HG02678 (cell line): Measurements from ENCODE around the gene FBXO24.

Experiments
- ATAC-seq: cut with Tn5 transposase; IDR thresholded peaks from one replicate; pipeline ENCODE4 v1.9.1; 2021; ENCODE audit warnings: mild to moderate bottlenecking, moderate library complexity; ENCODE audit not compliant: unreplicated experiment

FBXO24 gene

GRCh38 chr7:100573691-100574361 is 12.3 kb upstream of the FBXO24 start, which contains the start of gene SAP25:
Gene SAP25, minus strand, starts transcription at chr7:100573900. Its CDS starts 158 bp downstream, at chr7:100573742.
- ATAC-seq: no peak

DNA sequence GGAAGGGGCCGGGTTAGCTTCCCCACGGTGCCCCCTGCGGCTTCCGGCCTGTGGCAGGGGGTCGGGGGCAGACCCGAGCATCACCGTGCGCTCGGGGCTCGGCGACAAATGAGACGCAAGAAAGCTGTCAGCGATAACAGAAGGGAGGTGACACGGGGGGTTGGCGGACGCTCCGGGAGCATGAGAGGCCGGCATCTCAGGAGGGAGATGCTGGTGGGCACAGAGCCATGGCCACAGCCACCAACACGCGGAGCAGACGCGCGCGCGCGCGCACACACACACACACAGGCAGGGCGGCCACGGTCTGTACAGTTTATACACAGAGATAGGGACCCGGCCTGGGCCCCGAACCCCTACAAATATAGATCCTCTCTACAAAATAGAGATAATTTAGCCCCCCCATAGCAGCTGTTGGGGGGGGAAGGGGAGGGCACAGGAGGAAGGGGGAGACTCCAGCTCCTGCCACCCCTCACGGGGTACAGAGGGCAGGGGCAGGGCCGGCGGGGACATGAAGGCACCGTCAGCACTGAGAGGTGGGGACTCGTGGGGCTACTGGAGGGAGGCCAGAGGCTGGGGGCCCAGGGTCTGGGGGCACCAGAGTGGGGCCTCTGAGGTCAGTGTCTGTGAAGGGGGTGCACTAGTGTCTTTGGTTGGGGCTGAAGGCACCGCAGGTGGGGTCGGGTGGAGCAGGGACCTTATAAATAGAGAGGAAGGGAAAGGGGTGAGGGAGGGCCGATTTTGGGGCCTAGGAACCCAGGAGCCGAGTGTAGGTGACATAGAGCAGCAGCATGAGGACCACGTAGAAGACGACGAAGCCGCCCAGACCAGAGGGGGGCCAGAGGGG is 11.5 kb upstream of the FBXO24 start:
- no peak for ATAC-seq

DNA sequence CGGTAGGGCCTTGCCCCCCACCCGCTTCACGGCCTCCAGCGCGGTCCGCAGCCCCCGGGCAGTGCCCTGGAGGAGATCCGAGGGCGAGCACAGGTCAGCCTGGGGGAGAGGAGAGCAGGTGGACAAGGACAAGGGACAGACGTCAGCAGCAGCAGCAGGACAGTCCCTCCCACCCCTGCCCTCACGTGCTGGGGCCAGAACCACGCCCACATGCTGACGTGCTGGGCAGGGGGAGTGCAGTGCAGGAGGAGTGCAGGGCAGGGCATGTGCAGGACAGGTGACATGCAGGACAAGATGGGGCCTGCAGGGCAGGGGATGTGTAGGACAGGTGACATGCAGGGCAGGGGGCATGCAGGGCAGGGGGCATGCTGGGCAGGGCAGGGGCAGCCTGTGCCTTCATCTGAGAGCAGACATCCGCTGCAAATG is 10.9 kb upstream of the FBXO24 start:
- no peak for ATAC-seq

DNA sequence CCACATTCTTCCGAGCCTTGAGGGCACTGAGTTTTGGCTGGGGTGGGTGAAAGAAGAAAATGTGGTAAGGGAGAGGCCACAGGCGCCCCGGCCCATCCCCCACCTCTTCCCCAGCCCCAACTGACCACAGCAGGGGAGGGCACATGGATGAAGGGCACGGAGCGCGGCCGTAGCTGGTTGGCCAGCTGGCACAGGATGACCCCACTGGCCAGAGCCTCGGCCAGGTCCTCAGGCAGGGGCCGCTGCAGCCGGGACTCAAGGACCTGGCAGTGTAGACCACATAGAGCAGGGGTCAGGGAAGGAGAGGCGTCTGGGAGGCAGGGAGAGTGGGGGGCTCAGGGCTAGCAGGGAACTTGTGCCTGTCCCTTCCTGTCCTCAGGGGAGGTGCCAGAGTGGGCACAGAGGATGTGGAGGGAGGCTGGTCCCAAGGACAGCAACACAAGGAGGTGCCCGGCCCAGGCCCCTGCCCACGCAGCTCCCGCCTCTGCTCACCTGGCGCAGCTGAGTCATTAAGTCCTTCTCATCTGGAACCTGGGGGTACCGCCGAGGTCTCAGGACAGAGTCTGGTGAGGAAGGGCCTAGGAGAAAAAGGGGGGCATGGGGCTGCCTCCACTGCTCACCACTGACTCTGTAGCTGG is 10.3 kb upstream of the FBXO24 start:
- no peak for ATAC-seq

DNA sequence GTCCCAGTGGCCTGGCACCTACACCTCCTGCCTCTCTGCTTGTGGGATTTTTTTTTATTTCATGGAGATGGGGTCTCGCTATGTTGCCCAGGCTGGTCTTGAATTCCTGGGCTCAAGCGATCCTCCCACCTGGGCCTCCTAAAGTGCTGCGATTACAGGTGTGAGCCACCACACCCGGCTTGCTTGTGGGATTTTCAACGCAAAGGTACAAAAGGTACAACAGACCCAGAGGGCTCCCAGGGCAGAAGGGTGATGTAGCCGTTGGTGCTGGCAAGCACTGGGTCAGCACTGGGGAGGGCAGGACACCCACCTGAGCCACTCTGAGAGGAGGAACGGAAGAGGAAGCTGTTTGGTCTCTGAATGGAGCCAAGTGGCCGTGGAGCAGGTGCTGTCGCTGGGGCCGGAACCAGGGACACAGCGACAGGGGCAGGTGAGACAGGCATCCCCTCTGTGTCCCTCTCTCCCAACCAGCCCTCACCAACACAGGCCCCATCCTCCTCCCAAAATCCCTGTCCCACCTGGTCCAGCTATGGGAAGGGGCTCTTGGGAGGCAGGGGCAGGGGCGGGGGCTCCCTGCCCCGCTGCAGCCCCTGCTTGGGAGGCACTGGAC is 9.6 kb upstream of the FBXO24 start:
- no peak for ATAC-seq

- no peak for ATAC-seq
Observed at GRCh38 chr7:100577103-100577502, 9.0 kb upstream of the FBXO24 start.

- no peak for ATAC-seq
Observed at GRCh38 chr7:100577507-100577906, 8.6 kb upstream of the FBXO24 start.

DNA sequence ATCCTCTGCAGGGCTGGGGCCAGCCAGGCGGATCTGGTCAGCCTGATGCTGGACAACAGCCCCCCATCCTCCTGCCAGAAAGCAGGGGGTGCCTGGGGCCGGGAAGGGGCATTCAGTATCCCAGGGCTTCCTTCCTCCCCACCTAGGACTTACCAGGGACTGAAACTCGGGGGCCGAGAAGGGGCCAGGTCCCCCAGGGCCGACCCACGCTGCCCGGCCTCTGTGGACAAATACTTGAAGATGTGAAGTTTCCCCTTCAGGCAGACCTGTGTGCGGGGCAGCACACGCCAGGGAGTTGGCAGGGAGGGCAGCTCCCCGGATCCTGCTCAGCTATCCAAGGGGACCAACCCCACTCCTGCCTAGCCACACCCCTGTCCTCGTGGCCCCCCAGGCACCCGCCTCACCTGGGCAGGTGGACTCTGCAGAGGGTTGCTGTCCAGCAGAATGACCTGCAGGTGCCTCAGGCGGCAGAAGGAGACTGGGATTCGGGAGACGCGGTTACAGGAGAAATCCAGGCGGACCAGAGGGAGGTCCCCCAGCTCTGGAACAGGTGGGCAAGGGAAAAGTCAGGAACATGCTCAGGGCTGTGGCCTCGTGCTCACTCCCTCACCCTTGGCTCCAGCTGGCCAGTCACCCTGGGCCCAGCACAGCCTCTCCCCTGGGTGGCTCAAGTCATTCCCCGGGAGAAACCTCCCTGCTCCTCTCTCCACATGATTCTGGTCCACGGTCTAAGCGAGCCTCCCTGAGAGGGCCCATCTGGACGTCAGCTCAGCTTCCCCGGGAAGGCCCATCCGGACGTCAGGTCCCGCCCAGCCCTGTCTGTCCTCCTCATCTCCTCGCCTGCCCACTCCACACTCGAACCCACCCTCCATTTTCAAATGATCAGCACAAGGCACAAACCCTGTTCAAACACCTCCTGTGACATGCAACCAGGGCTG is 7.6 kb upstream of the FBXO24 start:
- ATAC-seq: no peak

DNA sequence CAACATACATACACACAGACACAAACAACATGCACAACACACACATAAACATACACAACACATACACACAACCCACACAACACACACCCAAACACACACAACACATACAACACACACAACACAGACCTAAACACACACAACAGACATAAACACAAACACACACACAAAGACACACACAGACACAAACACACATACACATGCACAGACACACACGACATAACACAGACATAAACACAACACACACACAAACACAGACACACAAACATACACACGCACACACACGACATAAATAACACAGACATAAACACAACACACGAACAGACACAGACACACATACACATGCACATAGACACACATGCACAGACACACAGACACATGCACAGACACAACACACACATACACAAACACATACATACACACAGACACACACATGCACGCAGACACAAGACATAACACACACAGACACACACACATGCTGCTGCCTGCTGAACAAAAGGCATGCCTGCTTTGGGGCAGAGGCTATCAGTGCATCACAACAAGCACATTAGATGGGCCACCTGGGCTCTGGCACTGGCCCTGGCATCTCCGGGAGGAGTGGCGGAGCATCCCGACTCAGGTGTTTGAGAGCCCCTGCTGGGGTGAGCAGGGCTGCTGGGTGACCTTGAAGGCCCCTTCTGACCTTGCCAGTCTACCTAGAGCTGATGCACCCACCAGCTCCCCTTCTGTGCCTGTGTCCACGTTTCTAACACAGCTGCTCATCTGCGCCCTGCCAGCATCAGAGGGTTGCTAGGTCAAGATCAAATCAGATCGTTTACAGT is 5.5 kb upstream of the FBXO24 start:
- ATAC-seq: no peak

DNA sequence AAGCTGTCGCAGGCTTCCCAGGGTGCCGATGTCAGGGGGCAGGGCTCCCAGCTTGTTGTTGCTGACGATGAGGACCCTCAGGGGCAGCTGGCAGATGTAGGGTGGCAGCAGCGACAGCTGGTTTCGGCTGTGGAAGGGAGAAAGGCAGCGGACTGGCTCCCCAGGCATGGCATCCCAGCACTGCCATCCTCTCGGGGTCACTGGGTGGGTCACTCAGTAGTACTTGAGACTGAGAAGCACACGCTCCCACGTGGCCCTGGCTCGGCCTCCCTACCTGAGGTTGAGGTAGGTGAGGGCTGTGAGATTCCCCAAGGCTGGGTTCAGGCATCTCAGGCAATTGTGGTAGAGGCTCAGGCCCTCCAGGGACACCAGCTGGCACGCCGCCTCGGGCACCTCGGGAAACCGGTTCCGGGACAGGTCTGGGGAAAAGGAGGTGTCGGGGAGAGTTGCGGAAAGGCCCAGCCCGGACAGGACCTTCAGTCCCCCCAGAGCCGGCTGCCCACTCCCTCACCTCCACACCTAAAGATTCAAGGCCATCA is 4.0 kb upstream of the FBXO24 start:
- no peak for ATAC-seq

DNA sequence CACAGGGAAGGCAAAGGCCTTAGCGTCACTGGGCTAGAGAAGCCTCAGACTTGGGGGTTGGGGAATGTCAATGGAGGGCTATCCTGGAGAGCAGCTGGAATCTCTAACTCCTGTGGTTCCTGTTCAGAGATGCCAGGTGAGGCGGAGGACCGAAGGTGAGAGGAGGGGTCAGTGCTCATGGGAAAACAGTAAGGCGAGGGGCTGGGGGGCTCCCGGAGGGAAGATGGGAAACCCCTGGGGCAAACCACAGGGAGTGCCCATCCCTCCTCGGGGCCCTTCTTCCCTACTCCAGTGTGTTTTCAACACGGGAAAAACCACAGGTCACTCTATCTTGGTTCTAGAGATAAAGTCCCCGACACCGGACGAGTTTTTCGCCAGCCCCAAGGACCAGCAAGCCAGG is 3.5 kb upstream of the FBXO24 start:
- no peak for ATAC-seq

DNA sequence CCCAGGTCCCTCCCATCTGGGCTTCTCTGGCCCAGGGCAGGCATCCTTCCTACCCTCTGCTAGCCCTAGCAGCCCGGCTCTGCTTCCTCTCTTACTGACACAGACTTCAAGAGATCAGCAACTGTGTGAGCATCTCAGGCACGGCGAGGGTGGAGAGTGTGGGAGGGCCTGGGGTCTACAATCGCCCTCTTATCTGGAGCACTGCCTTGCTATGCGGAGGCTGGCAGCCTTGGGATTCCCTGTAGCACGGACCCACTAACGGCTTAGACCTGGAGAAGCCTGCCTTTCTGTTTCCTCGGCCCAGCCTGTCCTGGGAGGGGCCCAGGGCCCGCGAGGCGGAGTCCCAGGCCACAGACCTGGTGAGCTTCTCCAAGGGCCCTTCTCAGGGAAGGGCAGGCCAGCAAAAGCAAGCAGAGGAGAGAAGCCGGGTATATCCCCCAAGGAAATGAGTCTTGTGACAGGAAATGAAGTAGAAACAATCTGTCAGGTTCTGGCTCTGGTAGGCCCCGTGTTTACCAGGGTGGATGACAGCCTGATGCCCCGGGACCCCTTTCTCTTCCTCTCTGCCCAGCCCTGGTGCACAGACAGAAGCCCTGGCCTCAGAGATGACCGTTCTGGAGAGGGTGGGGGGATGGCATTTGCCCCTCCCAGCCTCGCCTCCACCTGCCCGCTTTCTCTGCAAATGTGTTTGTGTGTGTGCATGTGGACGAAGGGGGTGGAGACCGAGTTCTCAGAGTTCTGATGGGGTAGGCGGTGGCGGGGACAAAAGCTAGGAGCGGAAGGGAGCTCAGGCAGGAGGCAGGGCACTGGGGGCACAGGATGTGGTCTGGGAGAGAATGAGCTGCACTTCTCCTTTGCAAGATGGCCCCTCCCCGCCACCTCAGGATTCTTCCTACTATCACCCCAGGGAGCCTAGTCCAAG is 2.7 kb upstream of the FBXO24 start:
- ATAC-seq: no peak

- no peak for ATAC-seq
Observed at GRCh38 chr7:100584054-100584682, 2.0 kb upstream of the FBXO24 start.

DNA sequence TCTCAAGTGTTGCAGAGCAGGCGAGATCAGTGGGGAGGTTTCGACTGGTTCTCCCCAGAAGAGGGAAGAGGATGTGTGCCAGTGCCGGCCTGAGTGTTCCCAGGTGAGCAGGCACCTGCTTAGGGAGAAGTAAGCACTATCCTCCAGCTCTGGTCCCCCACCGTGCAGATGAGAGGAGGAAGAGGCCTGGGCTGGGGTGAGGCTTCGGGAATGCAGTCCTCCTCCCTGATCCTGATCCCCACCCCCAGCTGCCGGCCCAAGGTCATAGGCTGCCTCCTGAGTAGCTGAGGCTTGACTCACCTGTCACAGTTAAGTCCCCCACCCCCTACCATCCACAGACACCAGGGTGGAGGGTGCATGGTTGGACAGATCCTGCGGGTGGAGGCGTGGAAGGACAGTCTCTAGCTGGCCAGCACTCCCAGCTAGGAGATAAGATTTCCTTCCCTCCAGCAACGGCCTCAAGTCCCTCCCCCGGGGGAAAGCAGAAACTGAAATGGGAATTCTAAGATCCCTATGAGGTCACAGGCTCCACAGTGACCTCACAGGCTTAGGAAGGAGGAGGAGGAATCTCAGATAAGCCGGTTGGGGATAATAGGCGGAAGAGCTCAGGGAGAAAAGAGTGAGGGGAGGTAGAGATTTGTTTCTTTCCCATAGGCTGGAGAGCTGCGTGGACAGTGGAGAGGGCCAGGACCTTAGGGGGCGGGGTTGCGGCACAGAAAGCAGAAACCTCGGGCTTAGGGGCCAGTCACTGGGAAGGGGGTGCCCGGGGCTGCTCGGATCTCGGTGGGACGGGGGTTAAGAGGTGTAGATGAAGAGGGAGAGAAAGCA is 1.2 kb upstream of the FBXO24 start:
- ATAC-seq: no peak

DNA sequence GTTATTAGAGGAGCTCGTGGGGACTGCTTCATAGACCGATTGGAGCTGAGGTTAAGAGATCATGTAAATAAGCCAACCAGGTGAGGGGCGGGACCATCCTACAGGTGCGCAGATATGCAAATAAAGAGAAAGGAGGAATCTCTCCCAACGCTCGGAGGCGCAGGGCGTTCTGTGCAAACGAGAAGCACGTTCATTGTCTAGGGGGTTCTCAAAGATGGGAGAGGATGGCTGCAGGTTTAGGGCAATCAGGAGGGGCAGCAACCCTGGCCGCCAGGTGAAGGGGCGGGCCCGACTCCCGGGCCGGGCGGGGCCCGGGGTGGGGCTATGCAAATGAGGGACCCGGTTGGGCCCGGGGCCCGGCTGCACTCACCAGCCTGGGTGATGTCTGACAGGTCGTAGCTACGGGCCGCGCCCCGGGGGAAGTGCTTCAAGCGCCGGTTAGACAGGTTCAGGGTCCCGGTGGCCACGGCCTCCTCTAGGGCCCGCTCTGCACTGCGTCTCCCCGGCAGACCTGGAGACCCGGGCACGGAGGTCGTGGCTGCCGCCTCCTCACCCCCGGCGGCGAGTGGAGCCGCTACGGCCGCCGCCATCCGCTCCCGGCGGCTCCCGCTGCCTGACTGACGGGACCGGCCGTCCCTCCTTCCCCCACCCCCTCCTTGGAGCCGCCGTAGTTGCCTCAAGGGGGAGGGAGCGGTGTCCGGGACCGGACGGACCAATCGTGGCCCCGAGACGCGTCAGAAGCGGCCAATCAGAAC is 440 bp upstream of the FBXO24 start, which contains the start of gene LRCH4:
Gene LRCH4 (minus strand): TSS at position 619 of the 755 bp plus-strand sequence. CDS start 29 bp downstream, at position 590.
- ATAC-seq: peak; percentile 26

DNA sequence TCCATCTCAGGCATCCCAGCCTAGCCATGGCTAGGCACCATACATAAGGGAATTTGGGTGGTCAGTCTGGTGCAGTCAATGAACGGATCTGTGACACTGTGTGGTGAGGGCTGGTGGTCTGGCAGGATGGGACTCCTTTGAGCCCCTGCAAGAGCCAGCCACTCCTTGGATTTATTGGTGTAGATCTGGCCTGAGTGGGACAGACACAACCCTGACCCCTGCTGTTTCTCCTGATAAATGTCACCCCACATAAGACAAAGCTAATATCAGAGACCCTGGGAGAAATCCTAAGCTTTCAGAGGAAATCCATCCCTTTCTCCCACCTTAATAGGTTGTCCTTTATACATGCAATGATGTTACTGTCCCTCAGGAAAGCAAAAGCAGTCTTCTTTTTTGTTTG is 2.3 kb downstream of the FBXO24 start:
- no peak for ATAC-seq
